ENCODE data around the gene ZEB2. TPM values are rescaled to one million over a fixed set of nuclear protein-coding genes. Genes with fewer than 3 reads are reported as not detected.

The ZEB2 gene
- total RNA-seq, 1 donor from 2014 or later: 121 TPM

- H3K27ac Mint-ChIP-seq (ENCODE audit: unreplicated experiment): peak overlapping the region; percentile 85
- no peak for DNase-seq
- peaks cover 5% of the 10 kb centered on the region for H3K9me3 Mint-ChIP-seq (ENCODE audit: unreplicated experiment)
- no peaks in the 10 kb centered on the region for H3K27me3 Mint-ChIP-seq (ENCODE audit: unreplicated experiment)
- H3K36me3 Mint-ChIP-seq (ENCODE audit: unreplicated experiment): no peaks in the 10 kb centered on the region
- H3K4me3 Mint-ChIP-seq (ENCODE audit: unreplicated experiment): no peak overlapping the region
- peaks cover 25% of the 10 kb centered on the region for H3K4me1 Mint-ChIP-seq (ENCODE audit: low read depth, unreplicated experiment)
- TF ChIP-seq CTCF (IDR thresholded peaks at IDR 0.05; ENCODE audit: partially characterized antibody, unreplicated experiment): no peak
These were observed 30.5 kb downstream of the ZEB2 start for GRCh38 chr2:144489315-144489916.

- no peaks in the 10 kb centered on the region for H3K36me3 Mint-ChIP-seq (ENCODE audit: unreplicated experiment)
- H3K4me1 Mint-ChIP-seq (ENCODE audit: low read depth, unreplicated experiment): peaks cover 30% of the 10 kb centered on the region
- no peak overlapping the region for H3K27ac Mint-ChIP-seq (ENCODE audit: unreplicated experiment)
- TF ChIP-seq CTCF (IDR thresholded peaks at IDR 0.05; ENCODE audit: partially characterized antibody, unreplicated experiment): no peak
- DNase-seq: no peak
- H3K9me3 Mint-ChIP-seq (ENCODE audit: unreplicated experiment): peaks cover 2% of the 10 kb centered on the region
- no peak overlapping the region for H3K4me3 Mint-ChIP-seq (ENCODE audit: unreplicated experiment)
- H3K27me3 Mint-ChIP-seq (ENCODE audit: unreplicated experiment): peaks cover 4% of the 10 kb centered on the region
These were observed 35.5 kb downstream of the ZEB2 start for GRCh38 chr2:144484201-144484948.

GRCh38 chr2:144481666-144482065, 38.3 kb downstream of the ZEB2 start:
- H3K27me3 Mint-ChIP-seq (ENCODE audit: unreplicated experiment): peaks cover 7% of the 10 kb centered on the region

GRCh38 chr2:144481109-144481508, 38.8 kb downstream of the ZEB2 start:
- peaks cover 7% of the 10 kb centered on the region for H3K27me3 Mint-ChIP-seq (ENCODE audit: unreplicated experiment)

More at GRCh38 chr2:144481666-144482065, 38.3 kb downstream of the ZEB2 start:
- no peak for DNase-seq
- peaks cover 36% of the 10 kb centered on the region for H3K4me1 Mint-ChIP-seq (ENCODE audit: low read depth, unreplicated experiment)
- no peak for TF ChIP-seq CTCF (IDR thresholded peaks at IDR 0.05; ENCODE audit: partially characterized antibody, unreplicated experiment)
- H3K9me3 Mint-ChIP-seq (ENCODE audit: unreplicated experiment): peaks cover 8% of the 10 kb centered on the region
- H3K27ac Mint-ChIP-seq (ENCODE audit: unreplicated experiment): no peak overlapping the region
- H3K4me3 Mint-ChIP-seq (ENCODE audit: unreplicated experiment): no peak overlapping the region
- H3K36me3 Mint-ChIP-seq (ENCODE audit: unreplicated experiment): no peaks in the 10 kb centered on the region

More at GRCh38 chr2:144481109-144481508, 38.8 kb downstream of the ZEB2 start:
- no peak for TF ChIP-seq CTCF (IDR thresholded peaks at IDR 0.05; ENCODE audit: partially characterized antibody, unreplicated experiment)
- H3K27ac Mint-ChIP-seq (ENCODE audit: unreplicated experiment): peak overlapping the region; percentile 40
- H3K4me3 Mint-ChIP-seq (ENCODE audit: unreplicated experiment): no peak overlapping the region
- H3K9me3 Mint-ChIP-seq (ENCODE audit: unreplicated experiment): peaks cover 8% of the 10 kb centered on the region
- no peaks in the 10 kb centered on the region for H3K36me3 Mint-ChIP-seq (ENCODE audit: unreplicated experiment)
- peaks cover 40% of the 10 kb centered on the region for H3K4me1 Mint-ChIP-seq (ENCODE audit: low read depth, unreplicated experiment)
- no peak for DNase-seq
